HG03135 (cell line): ENCODE results near the gene SERINC2.

Source experiments
- ATAC-seq: cut with Tn5 transposase; IDR thresholded peaks from one replicate; pipeline ENCODE4 v1.9.1; 2021; ENCODE audit warnings: mild to moderate bottlenecking, moderate library complexity; ENCODE audit not compliant: unreplicated experiment

Gene SERINC2

GRCh38 chr1:31412205-31412604 is 808 bp upstream of the SERINC2 start:
- ATAC-seq: no peak

- ATAC-seq: peak; percentile 24
Observed at GRCh38 chr1:31413405-31414001, 490 bp downstream of the SERINC2 start.

GRCh38 chr1:31414980-31415370 is 2.0 kb downstream of the SERINC2 start:
- no peak for ATAC-seq

- no peak for ATAC-seq
Observed at GRCh38 chr1:31415658-31416057, 2.6 kb downstream of the SERINC2 start.

GRCh38 chr1:31416101-31416736 is 3.2 kb downstream of the SERINC2 start:
- no peak for ATAC-seq

GRCh38 chr1:31417148-31417547 is 4.1 kb downstream of the SERINC2 start:
- no peak for ATAC-seq

GRCh38 chr1:31418626-31419323 is 5.8 kb downstream of the SERINC2 start:
- ATAC-seq: no peak

- ATAC-seq: no peak
Observed at GRCh38 chr1:31420716-31421115, 7.7 kb downstream of the SERINC2 start.

GRCh38 chr1:31421371-31422040 is 8.5 kb downstream of the SERINC2 start:
- ATAC-seq: no peak

- no peak for ATAC-seq
Observed at GRCh38 chr1:31422505-31423319, 9.7 kb downstream of the SERINC2 start.

- ATAC-seq: peak; percentile 80
Observed at GRCh38 chr1:31423418-31423947, 10.5 kb downstream of the SERINC2 start.

- no peak for ATAC-seq
Observed at GRCh38 chr1:31424568-31424967, 11.6 kb downstream of the SERINC2 start.

GRCh38 chr1:31425301-31426081 is 12.5 kb downstream of the SERINC2 start:
- ATAC-seq: no peak

GRCh38 chr1:31426249-31426922 is 13.4 kb downstream of the SERINC2 start:
- no peak for ATAC-seq

- ATAC-seq: no peak
Observed at GRCh38 chr1:31427322-31427721, 14.3 kb downstream of the SERINC2 start.

- ATAC-seq: no peak
Observed at GRCh38 chr1:31428436-31429221, 15.6 kb downstream of the SERINC2 start.

- ATAC-seq: no peak
Observed at GRCh38 chr1:31429583-31429982, 16.6 kb downstream of the SERINC2 start.
